Measurements from ENCODE around the gene DPP4.
"Not testable (repeated sequence)": the region's sequence is repeated elsewhere in the genome, so short reads cannot be mapped to it uniquely, and the experiment has no call there.

The DPP4 gene

DNA sequence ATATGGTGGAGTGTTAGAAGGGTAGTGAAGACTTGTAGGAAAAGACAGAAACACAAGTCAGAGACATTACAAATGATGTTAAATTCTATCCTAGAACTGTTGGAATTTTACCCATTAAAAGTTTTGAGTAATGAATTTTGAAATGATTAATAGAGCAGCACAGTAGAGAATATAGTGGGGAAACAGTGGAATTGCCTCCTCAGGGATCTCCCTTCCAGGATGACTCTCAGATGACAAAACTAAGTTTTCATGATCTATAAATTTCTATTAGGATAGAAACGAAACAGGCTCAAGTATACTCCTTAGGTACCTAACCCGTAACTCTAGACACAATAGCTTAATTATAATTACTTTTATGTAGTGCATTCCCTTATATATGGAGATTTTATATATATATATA, 86.7 kb downstream of the DPP4 start:
- no peak for DNase-seq

DNA sequence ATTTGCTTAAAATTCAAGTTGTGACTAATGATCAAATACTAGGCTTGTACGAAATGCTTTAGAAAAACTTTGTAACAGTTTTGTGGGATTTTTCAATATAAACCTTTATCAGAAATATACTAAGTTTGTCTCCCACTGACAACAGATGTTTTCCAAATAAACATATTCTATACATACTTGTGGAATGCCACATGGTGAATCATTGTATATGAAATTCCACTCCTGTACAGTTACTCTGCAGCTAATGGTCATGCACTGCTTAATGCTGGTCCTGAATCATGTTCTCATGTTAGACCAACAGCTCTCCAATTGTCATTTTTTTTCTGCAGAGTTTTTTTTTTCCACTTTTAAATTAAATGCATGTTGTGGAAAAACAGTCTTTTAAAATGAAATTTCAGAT, 90.1 kb downstream of the DPP4 start:
- no peak for DNase-seq

GRCh38 chr2:161983331-161983651, 90.7 kb downstream of the DPP4 start:
- no peak for DNase-seq

DNA sequence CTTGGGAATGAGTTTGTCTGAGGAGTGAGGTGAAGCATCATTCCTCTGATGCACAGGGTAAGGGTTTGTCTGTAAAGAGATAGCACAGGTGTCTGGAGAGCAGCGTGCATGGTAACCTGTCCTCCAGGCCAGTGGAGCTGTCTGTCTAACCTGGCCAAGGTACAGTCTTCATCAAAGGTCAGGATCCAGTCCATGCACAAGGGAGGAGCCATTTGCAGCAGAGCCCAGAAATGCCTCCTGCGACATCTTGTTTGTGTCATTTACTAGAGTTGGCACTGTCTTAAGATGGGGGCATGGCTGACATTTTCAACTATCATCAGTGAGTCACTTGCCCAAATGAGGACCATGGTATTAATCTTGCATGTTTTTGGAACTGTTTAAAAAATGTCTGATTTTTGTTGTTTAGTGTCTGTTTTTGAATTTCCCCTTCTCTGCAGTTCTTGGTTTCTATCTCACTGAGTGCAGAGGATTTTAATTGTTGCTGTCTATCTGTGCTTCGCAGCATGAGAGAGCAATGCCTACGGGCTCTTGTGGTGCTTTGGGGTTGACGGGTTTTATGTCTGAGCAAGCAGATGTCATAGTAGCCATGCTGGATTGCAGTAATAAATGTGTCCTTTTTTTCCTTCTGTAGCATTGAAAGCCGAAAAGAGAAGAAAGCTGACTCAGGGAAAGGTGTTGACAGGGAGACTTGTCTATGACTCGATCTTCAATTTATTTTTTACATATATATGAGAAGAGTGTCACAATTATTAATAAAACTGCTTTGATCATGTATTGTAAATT, 91.3 kb downstream of the DPP4 start:
- DNase-seq = no peak

DNA sequence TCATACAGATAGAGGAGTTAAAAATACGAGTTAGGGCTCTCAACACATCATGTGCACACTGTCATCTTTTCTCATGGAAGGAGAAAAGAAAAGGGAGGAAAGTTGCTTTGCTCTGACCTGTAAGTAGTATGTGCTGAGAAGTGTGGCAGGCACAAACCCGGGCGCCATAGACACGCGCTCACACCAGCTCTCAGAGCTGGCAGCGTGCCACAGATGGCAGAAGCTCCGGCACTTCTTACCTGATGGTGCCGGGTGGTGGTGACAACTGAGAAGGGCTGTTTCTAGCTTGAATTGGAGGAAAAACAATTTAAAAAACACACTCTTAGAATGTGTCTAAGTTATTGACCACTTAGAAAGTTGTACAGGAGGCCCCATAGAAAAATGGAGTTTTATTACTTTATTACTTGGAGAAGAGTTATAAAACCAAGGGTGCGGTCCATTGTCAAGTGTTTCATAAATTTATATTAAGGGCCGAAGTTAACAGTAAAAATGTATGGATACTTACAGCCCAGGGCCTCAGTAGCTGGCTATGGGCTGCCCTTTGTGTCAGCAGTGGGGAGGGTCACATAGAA, 92.2 kb downstream of the DPP4 start:
- no peak for DNase-seq

GRCh38 chr2:161980976-161981375, 93.0 kb downstream of the DPP4 start:
- no peak for DNase-seq

- peak in 2 of 4 experiments; percentile 58 to 68 for DNase-seq
These were observed 94.5 kb downstream of the DPP4 start for GRCh38 chr2:161979490-161979889.

DNA sequence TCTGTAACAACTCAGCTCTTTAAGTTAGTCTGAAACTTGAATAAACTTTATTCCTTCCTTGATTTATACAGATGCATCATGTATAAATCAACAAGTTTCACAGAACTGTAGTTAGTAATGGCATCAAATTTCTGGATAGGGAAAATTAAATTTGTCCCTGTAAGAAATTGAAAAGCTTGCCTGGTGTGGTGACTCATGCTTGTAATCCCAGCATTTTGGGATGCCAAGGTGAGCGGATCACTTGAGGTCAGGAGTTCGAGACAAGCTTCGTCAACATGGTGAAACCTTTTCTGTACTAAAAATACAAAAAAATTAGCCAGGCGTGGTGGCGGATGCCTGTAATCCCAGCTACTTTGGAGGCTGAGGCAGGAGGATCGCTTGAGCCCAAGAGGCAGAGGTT, 96.1 kb downstream of the DPP4 start:
- not testable (repeated sequence) for DNase-seq

DNA sequence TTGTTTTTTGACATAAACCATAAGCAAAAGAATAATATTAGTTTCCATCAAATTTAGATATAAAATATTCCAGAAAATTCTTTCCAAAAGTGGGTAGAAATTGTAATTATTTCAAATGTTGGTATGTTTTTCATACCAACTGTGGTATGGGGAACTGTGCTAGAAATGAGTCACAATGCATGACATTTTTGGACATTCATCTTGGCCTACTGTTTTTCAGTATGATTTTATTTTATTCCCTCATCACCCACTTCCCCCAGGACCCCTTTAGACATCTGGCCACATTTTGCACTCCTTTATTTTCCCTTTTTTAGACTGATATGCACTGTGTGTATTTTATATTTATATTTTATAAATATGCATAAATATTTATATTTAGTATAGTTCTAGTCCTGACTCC, 97.1 kb downstream of the DPP4 start:
- peak in 2 of 4 experiments; percentile 47 to 49 for DNase-seq

GRCh38 chr2:161976295-161976694, 97.7 kb downstream of the DPP4 start:
- peak; percentile 24 to 60 (median 43) for DNase-seq

- DNase-seq = peak in 1 of 4 experiments; percentile 10
These were observed 98.2 kb downstream of the DPP4 start for GRCh38 chr2:161975813-161976160.

- DNase-seq = peak; percentile 65 to 90 (median 80)
These were observed 98.8 kb downstream of the DPP4 start for GRCh38 chr2:161975062-161975812.

DNA sequence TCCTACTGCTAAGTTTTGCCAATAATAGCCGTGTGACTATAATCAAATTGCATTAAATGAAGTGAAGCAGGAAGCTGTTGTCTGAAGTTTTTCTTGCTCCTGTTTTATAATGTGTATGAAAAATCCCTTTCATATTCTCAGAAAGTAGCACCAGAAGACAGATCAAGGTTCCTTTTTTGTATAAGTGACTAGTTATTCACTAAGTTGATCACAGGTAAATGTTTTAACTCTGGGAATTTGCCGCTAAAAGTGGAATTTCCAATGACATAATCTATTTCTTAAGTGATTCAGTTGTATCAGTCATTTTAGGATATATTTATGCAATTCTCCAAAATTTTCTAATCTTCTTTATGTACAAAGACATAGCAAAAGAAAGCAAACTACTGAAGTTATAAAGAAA, 99.6 kb downstream of the DPP4 start:
- DNase-seq = no peak

- no peak for DNase-seq
These were observed 101.1 kb downstream of the DPP4 start for GRCh38 chr2:161972866-161973265.

DNA sequence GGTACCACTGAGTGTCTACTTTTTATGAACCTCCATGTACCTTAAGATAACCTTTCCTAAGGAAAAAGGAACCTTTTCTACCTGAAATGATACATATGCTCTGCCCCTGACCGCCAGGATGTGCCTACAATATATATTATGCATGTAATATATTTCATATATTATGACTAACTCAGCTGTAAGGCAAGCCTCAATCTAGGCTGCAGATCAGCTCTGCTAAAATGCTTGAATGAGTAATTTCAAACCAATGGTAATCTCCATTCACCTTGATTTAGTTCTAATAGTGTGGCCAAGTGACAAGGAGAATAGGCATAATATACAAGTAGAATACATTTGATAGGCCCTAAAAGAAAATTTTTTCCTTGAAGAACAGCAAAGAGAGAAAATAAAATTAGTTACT, 101.8 kb downstream of the DPP4 start:
- DNase-seq = no peak

- DNase-seq = no peak
These were observed 102.5 kb downstream of the DPP4 start for GRCh38 chr2:161971551-161971950.

DNA sequence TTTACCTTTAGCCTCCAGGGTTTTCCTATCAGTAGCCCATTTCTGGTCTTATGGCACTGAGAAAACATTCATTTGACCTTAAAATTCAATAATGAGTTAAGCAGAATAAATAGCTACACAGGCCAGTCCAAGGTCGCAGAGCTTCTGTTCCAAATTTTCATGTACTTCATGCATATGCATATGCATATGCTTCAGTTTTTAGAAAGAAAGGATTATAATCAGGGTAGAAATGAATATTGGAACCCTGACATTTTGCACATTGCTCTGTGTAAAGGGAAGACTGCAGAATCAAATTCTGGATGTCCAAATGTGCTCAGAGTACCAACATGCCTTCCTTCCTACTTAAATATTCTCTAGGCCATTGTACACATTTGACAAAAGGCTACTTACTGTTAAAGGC, 104.9 kb downstream of the DPP4 start:
- no peak for DNase-seq

GRCh38 chr2:161965994-161966393, 108.0 kb downstream of the DPP4 start:
- peak in 1 of 4 experiments; percentile 34 for DNase-seq

GRCh38 chr2:161964160-161964559, 109.9 kb downstream of the DPP4 start:
- no peak for DNase-seq

DNA sequence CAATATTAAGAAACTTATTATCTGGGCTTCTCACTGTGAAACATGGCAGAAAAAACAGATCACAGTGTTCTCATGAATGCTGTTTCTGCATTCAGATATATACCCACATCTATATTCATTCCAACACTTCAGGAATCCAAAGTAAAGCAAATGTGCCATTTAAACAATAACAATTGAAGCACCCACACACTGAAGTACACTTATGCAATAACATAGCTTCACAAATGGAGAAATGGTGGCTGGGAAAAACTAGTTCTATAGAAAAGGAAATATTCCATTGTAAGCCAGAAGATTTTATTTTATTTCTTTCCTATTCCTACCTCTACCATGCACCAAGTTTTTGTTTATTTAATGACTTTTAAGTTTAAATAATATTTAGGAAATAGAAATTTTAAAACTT, 111.9 kb downstream of the DPP4 start:
- peak in 2 of 4 experiments; percentile 19 to 46 for DNase-seq

DNA sequence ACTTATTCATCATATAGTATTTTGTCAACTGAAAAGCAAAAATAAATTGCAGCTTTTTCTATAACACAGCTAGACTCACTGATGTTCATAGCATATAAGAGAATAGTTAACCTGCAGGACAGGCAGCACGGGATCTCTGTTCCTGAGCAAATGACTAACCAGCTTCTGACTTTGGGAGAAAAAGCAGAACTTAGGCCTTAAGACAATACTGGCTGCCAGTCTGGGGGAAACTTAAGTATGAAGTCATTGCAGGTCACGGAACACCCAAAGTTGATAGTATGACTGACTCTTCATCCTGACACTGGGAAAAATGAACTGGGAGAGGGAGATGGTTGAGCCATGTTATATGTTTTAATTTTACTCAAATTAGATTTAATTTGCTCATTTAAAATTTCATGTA, 113.0 kb downstream of the DPP4 start:
- peak; percentile 68 to 88 (median 82) for DNase-seq

DNA sequence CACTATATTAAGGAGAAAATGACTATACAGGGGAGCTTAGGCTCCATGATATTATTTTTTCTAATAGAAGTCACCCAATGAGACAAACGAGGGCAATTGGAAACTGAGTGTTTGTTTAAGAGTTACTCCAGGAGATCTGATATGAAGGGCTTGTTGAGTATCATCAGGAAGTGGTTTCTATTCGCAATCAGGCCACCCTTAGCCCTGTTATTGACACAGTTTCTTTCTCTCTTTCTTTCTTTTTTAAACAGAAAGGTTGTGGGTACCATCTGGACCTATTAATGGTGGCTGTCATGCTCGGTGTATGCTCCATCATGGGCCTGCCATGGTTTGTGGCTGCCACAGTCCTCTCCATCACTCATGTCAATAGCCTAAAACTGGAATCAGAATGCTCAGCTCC, 117.3 kb downstream of the DPP4 start:
- DNase-seq = no peak

DNA sequence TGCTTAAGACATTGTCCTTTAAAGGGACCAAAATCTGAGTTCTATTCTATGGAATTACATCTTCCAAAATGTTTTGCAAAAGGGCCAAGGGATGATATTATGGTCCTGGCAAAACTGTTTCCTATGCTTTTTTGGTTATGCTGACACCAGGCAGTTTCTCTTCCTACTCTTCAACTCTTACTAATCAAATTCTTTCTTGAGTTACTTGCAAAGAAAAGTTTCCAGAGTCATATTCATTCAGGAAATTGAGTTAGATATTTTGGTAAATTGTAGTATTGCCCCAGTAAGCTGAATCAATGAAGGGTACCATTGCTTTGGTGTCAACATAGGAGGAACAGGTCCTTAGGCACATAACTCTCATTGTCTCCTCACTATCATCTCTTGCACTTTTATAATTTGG, 118.8 kb downstream of the DPP4 start:
- DNase-seq = peak in 2 of 4 experiments; percentile 8 to 37

- DNase-seq = no peak
These were observed 119.9 kb downstream of the DPP4 start for GRCh38 chr2:161954103-161954502.
